GM18498 (cell line): ENCODE measurements around the gene CDX2.

Source experiments
- ATAC-seq: cut with Tn5 transposase; IDR thresholded peaks from one replicate; pipeline ENCODE4 v1.9.1; 2021; ENCODE audit warnings: mild to moderate bottlenecking, moderate library complexity; ENCODE audit not compliant: unreplicated experiment

The CDX2 gene

GRCh38 chr13:27918918-27919658 lies 50.0 kb downstream of the CDX2 start:
- no peak for ATAC-seq

- ATAC-seq: no peak
Observed at GRCh38 chr13:27918041-27918917, 50.8 kb downstream of the CDX2 start.

GRCh38 chr13:27917121-27917947 lies 51.8 kb downstream of the CDX2 start:
- ATAC-seq: no peak

- ATAC-seq: no peak
Observed at GRCh38 chr13:27915301-27916207, 53.6 kb downstream of the CDX2 start.

- no peak for ATAC-seq
Observed at GRCh38 chr13:27913160-27913559, 56.0 kb downstream of the CDX2 start.

- ATAC-seq: no peak
Observed at GRCh38 chr13:27911521-27911920, 57.6 kb downstream of the CDX2 start.
